GM19351 (cell line): ENCODE data around the gene STAT3.
"Not testable (repeated sequence)": the region's sequence is repeated elsewhere in the genome, so short reads cannot be mapped to it uniquely, and the experiment has no call there.

Experiments used
- ATAC-seq: cut with Tn5 transposase; IDR thresholded peaks from one replicate; pipeline ENCODE4 v1.9.1; 2021; ENCODE audit warnings: mild to moderate bottlenecking, moderate library complexity; ENCODE audit not compliant: unreplicated experiment

The STAT3 gene

GRCh38 chr17:42264366-42264765 lies 123.9 kb downstream of the STAT3 start:
- ATAC-seq: not testable (repeated sequence)
